H1 (cell line): ENCODE measurements around the gene SNX25. TPM values are rescaled to one million over a fixed set of nuclear protein-coding genes. Genes with fewer than 3 reads are reported as not detected.

Experiments used
- ASH2L ChIP-seq: fragments of 200-600, 300-600 bp; sonication (generic); IDR thresholded peaks from one replicate; pipeline ENCODE4 v1.7.1; 2017; ENCODE audit warnings: low read length
- BRCA1 ChIP-seq: IDR thresholded peaks from 2 replicates; pipeline ENCODE4 v1.6.1; 2012; ENCODE audit warnings: low read depth, low read length, improper control_type of control experiment
- CBX5 ChIP-seq: fragments of 300-800, 300-1000 bp; sonication (generic); IDR thresholded peaks from 2 replicates; pipeline ENCODE4 v1.7.1; 2016; ENCODE audit warnings: antibody characterized with exemption, low read length, low read depth
- CBX8 ChIP-seq: fragments of 300-800, 300-1000 bp; sonication (generic); IDR thresholded peaks from 2 replicates; pipeline ENCODE4 v1.7.1; 2016; ENCODE audit warnings: low read depth, low read length, borderline replicate concordance
- CEBPB ChIP-seq: IDR thresholded peaks from 2 replicates; pipeline ENCODE4 v1.6.1; 2012; ENCODE audit warnings: low read depth, low read length
- CHD1 ChIP-seq: IDR thresholded peaks from 2 replicates; pipeline ENCODE4 v1.6.1; 2012; ENCODE audit warnings: low read depth, low read length, improper control_type of control experiment
- FOSL1 ChIP-seq: IDR thresholded peaks from 2 replicates; pipeline ENCODE4 v1.6.1; 2011; ENCODE audit warnings: mild to moderate bottlenecking, low read depth, low read length, moderate library complexity; ENCODE audit not compliant: insufficient read depth
- JUN ChIP-seq: IDR thresholded peaks from 2 replicates; pipeline ENCODE4 v1.6.1; 2011; ENCODE audit warnings: low read depth, mild to moderate bottlenecking, improper control_type of control experiment, low read length
- KDM5A ChIP-seq: fragments of 200-600 bp; IDR thresholded peaks from 2 replicates; pipeline ENCODE4 v1.7.1; 2012; ENCODE audit warnings: mild to moderate bottlenecking, low read length, inconsistent platforms, mixed read lengths
- POLR2A ChIP-seq, 2 experiments: IDR thresholded peaks; 1 replicate in 1 of 2; 2 replicates in 1 of 2; pipeline ENCODE4 v1.6.1; 2011; ENCODE audit warnings: low read depth in 2 of 2, low read length in 2 of 2, mild to moderate bottlenecking in 2 of 2; ENCODE audit errors: control extremely low read depth in 1 of 2
- POU5F1 ChIP-seq: IDR thresholded peaks from 2 replicates; pipeline ENCODE4 v1.6.1; 2011; ENCODE audit warnings: low read depth, mild to moderate bottlenecking, low read length, moderate library complexity
- RNF2 ChIP-seq: fragments of 200-900, 300-1000 bp; sonication (generic); IDR thresholded peaks from 2 replicates; pipeline ENCODE4 v1.7.1; 2016; ENCODE audit warnings: borderline replicate concordance, low read depth, mild to moderate bottlenecking, antibody characterized with exemption, low read length; ENCODE audit not compliant: poor library complexity, severe bottlenecking; ENCODE audit errors: missing control alignments
- SIN3A ChIP-seq, 2 experiments: IDR thresholded peaks in 1 of 2; conservative IDR thresholded peaks in 1 of 2; 2 replicates each; pipeline ENCODE4 v1.6.1; 2011 to 2012; ENCODE audit warnings: low read length in 2 of 2, improper control_type of control experiment in 1 of 2, low read depth in 1 of 2, mild to moderate bottlenecking in 1 of 2
- SUZ12 ChIP-seq: fragments of 200-600 bp; sonication (generic); IDR thresholded peaks from 2 replicates; pipeline ENCODE4 v1.6.1; 2012; ENCODE audit warnings: mild to moderate bottlenecking, inconsistent platforms, low read length, moderate library complexity, mixed read lengths
- TAF1 ChIP-seq: IDR thresholded peaks from 2 replicates; pipeline ENCODE4 v1.6.1; 2011; ENCODE audit warnings: mild to moderate bottlenecking, low read depth, low read length
- polyA plus RNA-seq, 7 experiments: library from polyadenylated mRNA; depleted of rRNA in 3 of 7; stranded (reverse) in 5 of 7; unstranded in 2 of 7; fragments of >200 nt in 5 of 7; fragments of 200-250 nt in 2 of 7; gene quantifications; 1 replicate in 5 of 7; 2 replicates in 1 of 7; 4 replicates in 1 of 7; pipeline versions ENCODE4 v1.2.1 to v1.2.3, GENCODE V29; 2011 to 2013; ENCODE audit warnings: missing spikeins in 2 of 7, mixed read lengths in 2 of 7
- total RNA-seq: library from RNA; stranded (reverse); fragmentation: NEBNext Ultra II Directional; extraction: Animal tissue kit (Norgen Biotek cat#: 25700); gene quantifications from 2 replicates; pipeline ENCODE4 v1.2.1, GENCODE V29; 2021
- TF ChIP-seq, protein P1 (sequence below), 3 experiments: IDR thresholded peaks; 1 replicate in 2 of 3; 2 replicates in 1 of 3; pipeline versions ENCODE4 v1.5.1 to v1.6.1; 2011; ENCODE audit warnings: low read length in 3 of 3, mild to moderate bottlenecking in 3 of 3, inconsistent platforms in 2 of 3, low read depth in 1 of 3, moderate library complexity in 1 of 3; ENCODE audit not compliant: insufficient read depth in 1 of 3; ENCODE audit errors: control extremely low read depth in 1 of 3
- TF ChIP-seq, protein P2 (sequence below): IDR thresholded peaks from 2 replicates; pipeline ENCODE4 v1.6.1; 2011; ENCODE audit warnings: low read depth, mild to moderate bottlenecking, low read length; ENCODE audit not compliant: insufficient read depth
- TF ChIP-seq, protein P3 (sequence below): IDR thresholded peaks from 2 replicates; pipeline ENCODE4 v1.6.1; 2012; ENCODE audit warnings: inconsistent platforms

SNX25 gene
- total and polyA plus RNA-seq, 2 of the 8 experiments (the other 6 are each of a cell fraction or from before 2014, with no cell fraction given), result 5.4 to 19.9 TPM

DNA sequence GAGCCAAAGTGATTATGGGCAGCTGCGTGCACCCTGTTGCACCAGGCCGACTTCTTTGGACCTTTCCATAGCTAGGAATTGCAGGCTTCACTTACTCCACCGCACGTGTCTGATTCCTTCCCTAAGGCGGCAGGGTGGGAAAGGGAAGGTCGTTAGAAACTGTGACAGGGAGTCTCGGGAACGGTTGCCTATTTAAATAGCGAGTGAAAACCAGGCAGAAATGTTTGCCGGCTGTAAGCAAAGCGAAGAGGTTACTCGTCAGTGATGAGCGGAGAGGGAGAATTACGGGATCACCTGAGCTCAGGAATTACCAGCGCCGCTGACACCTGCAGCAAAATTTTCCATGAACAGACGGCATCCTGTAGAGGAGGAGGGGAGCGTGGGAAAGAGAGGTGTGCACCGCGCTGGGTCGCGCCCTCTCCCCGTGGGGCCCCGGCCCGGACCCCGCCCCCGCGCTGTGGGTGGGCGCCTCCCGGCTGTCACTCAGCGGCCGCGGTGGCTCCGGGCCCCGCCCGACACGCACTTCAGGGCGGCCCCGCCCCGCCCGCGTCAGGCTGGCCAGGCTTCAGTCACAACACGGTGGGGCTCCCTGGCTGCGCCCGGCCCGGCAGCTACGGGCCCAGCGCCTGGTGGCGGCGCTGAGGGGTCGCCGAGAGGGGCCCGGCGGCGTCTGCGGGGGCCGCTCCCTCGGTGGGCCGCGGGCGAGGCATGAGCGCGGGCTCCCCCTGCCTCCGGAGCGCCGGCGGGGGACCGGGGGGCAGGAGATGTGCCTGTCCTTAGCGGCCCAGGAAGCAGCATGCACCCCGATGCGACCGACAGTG, at the start of gene SNX25 (continued):
- TF ChIP-seq, protein P1, sequence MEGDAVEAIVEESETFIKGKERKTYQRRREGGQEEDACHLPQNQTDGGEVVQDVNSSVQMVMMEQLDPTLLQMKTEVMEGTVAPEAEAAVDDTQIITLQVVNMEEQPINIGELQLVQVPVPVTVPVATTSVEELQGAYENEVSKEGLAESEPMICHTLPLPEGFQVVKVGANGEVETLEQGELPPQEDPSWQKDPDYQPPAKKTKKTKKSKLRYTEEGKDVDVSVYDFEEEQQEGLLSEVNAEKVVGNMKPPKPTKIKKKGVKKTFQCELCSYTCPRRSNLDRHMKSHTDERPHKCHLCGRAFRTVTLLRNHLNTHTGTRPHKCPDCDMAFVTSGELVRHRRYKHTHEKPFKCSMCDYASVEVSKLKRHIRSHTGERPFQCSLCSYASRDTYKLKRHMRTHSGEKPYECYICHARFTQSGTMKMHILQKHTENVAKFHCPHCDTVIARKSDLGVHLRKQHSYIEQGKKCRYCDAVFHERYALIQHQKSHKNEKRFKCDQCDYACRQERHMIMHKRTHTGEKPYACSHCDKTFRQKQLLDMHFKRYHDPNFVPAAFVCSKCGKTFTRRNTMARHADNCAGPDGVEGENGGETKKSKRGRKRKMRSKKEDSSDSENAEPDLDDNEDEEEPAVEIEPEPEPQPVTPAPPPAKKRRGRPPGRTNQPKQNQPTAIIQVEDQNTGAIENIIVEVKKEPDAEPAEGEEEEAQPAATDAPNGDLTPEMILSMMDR (IDR thresholded peaks at IDR 0.05; ENCODE audit: control extremely low read depth in 1 of 3, insufficient read depth in 1 of 3, low read depth in 1 of 3, low read length in 3 of 3), result peak in 1 of 3 experiments; percentile 17; a peak in 1 of 4 replicates
- TF ChIP-seq, protein P2, sequence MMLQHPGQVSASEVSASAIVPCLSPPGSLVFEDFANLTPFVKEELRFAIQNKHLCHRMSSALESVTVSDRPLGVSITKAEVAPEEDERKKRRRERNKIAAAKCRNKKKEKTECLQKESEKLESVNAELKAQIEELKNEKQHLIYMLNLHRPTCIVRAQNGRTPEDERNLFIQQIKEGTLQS, result no peak
- TF ChIP-seq SUZ12 (0 out of 2 replicates have a peak, but pooled peaks have one; percentile 10), TAF1 (peak; percentile 51; the same call in 1 of the 2 replicates), BRCA1 (no peak), CHD1 (no peak), CBX5 (no peak), JUN (no peak), FOSL1 (no peak), CBX8 (no peak), KDM5A (no peak), SIN3A (conservative IDR thresholded peaks at IDR 0.05 in 1 of 2, IDR thresholded peaks at IDR 0.05 in 1 of 2; ENCODE audit: low read depth in 1 of 2, low read length in 2 of 2) (peak in 1 of 2 experiments; percentile 26; a peak in 1 of 4 replicates), RNF2 (no peak), POU5F1 (no peak), CEBPB (no peak), ASH2L (peak; percentile 59), POLR2A (IDR thresholded peaks at IDR 0.05; ENCODE audit: control extremely low read depth in 1 of 2, low read depth in 2 of 2, low read length in 2 of 2) (peak in 1 of 2 experiments; percentile 51; a peak in 1 of 3 replicates)
- TF ChIP-seq, protein P3, sequence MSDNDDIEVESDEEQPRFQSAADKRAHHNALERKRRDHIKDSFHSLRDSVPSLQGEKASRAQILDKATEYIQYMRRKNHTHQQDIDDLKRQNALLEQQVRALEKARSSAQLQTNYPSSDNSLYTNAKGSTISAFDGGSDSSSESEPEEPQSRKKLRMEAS, result peak; percentile 76
